Liver (tissue), 3 donors: ENCODE measurements around the gene DPP6.

Experiments used
- ATF3 ChIP-seq: IDR thresholded peaks from 2 replicates; pipeline ENCODE4 v1.6.1; 2016; ENCODE audit warnings: antibody characterized with exemption
- GABPA ChIP-seq, 2 donors: IDR thresholded peaks in 1 of 2; conservative IDR thresholded peaks in 1 of 2; 2 replicates each; pipeline ENCODE4 v1.6.1; 2016; ENCODE audit warnings: antibody characterized with exemption in 2 of 2, mild to moderate bottlenecking in 1 of 2, moderate library complexity in 1 of 2
- TAF1 ChIP-seq: conservative IDR thresholded peaks from 2 replicates; pipeline ENCODE4 v1.6.1; 2016; ENCODE audit warnings: antibody characterized with exemption, mild to moderate bottlenecking
- TF ChIP-seq, protein P1 (sequence below): fragments of 150-350 bp; IDR thresholded peaks from 2 replicates; pipeline ENCODE4 v1.5.1; 2017; ENCODE audit warnings: improper control_type of control experiment, low read depth, low read length; ENCODE audit not compliant: missing input control
- donor health status: healthy.
- donor health status: healthy.

DNA sequence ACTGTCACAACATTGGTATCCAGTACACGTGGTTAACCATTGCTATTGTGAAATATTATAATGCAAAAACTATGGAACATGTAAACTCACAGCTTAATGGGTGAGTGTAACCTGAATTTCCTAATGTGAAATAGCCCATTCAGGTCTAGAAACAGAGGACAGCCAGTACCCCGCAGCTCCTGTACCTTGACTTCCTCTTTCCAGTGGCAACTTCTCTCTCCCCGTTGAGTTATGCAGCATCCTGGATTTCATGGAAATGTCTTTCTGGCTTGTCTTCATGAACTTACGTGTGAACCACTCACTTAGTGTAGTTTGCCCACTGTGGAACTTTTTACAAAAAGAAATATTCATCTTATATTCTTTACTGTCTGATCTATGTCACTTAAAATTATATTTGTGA lies 384.4 kb downstream of the DPP6 start:
- TF ChIP-seq, protein P1, sequence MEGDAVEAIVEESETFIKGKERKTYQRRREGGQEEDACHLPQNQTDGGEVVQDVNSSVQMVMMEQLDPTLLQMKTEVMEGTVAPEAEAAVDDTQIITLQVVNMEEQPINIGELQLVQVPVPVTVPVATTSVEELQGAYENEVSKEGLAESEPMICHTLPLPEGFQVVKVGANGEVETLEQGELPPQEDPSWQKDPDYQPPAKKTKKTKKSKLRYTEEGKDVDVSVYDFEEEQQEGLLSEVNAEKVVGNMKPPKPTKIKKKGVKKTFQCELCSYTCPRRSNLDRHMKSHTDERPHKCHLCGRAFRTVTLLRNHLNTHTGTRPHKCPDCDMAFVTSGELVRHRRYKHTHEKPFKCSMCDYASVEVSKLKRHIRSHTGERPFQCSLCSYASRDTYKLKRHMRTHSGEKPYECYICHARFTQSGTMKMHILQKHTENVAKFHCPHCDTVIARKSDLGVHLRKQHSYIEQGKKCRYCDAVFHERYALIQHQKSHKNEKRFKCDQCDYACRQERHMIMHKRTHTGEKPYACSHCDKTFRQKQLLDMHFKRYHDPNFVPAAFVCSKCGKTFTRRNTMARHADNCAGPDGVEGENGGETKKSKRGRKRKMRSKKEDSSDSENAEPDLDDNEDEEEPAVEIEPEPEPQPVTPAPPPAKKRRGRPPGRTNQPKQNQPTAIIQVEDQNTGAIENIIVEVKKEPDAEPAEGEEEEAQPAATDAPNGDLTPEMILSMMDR, result no peak
- TF ChIP-seq ATF3, result no peak
- no peak for TF ChIP-seq GABPA (IDR thresholded peaks at IDR 0.05 in 1 of 2, conservative IDR thresholded peaks at IDR 0.05 in 1 of 2)
- no peak for TF ChIP-seq TAF1
